ENCODE results near the gene RUNX2. TPM values are rescaled to one million over a fixed set of nuclear protein-coding genes. Genes with fewer than 3 reads are reported as not detected.

Gene RUNX2
- total RNA-seq, 4 donors from 2014 or later, result 1.00 to 8.1 (median 3.6) TPM

GRCh38 chr6:45415788-45416518 lies 87.8 kb downstream of the RUNX2 start:
- no peaks in the 10 kb centered on the region for H3K36me3 ChIP-seq
- no peak for DNase-seq
- no peak overlapping the region for H3K4me3 ChIP-seq
- no peak for TF ChIP-seq POLR2AphosphoS5 (IDR thresholded peaks at IDR 0.05)
- WGBS, 2 donors (ENCODE audit: low coverage in 1 of 2), result 36 to 50% methylated on average over 3 of the region's 3 CpGs
- H3K9me3 ChIP-seq, result no peaks in the 10 kb centered on the region
- intact Hi-C loops (cut with DNase I; ENCODE audit: low total_unique reads) (no loop called here), in situ Hi-C loops (cut with MboI; ENCODE audit: low pct_ligation_motif_present in 1 of 4, low pct_unique_long_range_greater_than_20kb in 1 of 4, low sequenced_read_pairs in 3 of 4) (loop anchor here in 3 of 4 donors (10.0 to 25.0 kb wide), 3 partner anchors 299 to 761 kb away; no protein-coding TSS in a partner anchor)
- no peak overlapping the region for H3K27ac ChIP-seq
- H3K4me1 ChIP-seq, result peaks cover 0 to 19% (median 15%) of the 10 kb centered on the region in 4 donors
- H3K27me3 ChIP-seq, result peaks cover 62% of the 10 kb centered on the region

- Histone ChIP-seq H3K9me3 (no peaks in the 10 kb centered on the region), H3K4me3 (no peak overlapping the region), H3K27me3 (peaks cover 70% of the 10 kb centered on the region), H3K27ac (no peak overlapping the region), H3K4me1 (peaks cover 0 to 26% (median 21%) of the 10 kb centered on the region in 4 donors), H3K36me3 (no peaks in the 10 kb centered on the region)
- DNase-seq, result no peak
- 56 to 73% methylated on average over 1 to 2 of the region's 2 CpGs for WGBS, 2 donors (ENCODE audit: low coverage in 1 of 2)
- in situ Hi-C loops (cut with MboI; ENCODE audit: low pct_ligation_motif_present in 1 of 4, low pct_unique_long_range_greater_than_20kb in 1 of 4, low sequenced_read_pairs in 3 of 4) (loop anchor here in 3 of 4 donors (10.0 to 25.0 kb wide), 3 partner anchors 298 to 762 kb away; no protein-coding TSS in a partner anchor), intact Hi-C loops (cut with DNase I; ENCODE audit: low total_unique reads) (no loop called here)
- TF ChIP-seq EP300 (IDR thresholded peaks at IDR 0.05; ENCODE audit: low read depth) (no peak), POLR2A (IDR thresholded peaks at IDR 0.05) (no peak), POLR2AphosphoS5 (IDR thresholded peaks at IDR 0.05) (no peak), CTCF (IDR thresholded peaks at IDR 0.05) (no peak)
Measured at GRCh38 chr6:45416700-45417099, 88.6 kb downstream of the RUNX2 start.

- intact Hi-C loops (cut with DNase I; ENCODE audit: low total_unique reads), result no loop called here
- Histone ChIP-seq H3K4me3 (no peak overlapping the region), H3K27me3 (peaks cover 75% of the 10 kb centered on the region), H3K27ac (no peak overlapping the region), H3K4me1 (peaks cover 0 to 30% (median 23%) of the 10 kb centered on the region in 4 donors), H3K9me3 (no peaks in the 10 kb centered on the region), H3K36me3 (no peaks in the 10 kb centered on the region)
- in situ Hi-C loops (cut with MboI; ENCODE audit: low pct_ligation_motif_present in 1 of 4, low pct_unique_long_range_greater_than_20kb in 1 of 4, low sequenced_read_pairs in 3 of 4), result loop anchor here in 3 of 4 donors (10.0 to 25.0 kb wide), 3 partner anchors 297 to 763 kb away; no protein-coding TSS in a partner anchor
- WGBS, 2 donors (ENCODE audit: low coverage in 1 of 2), result 83 to 89% methylated on average over 2 of the region's 2 CpGs
- no peak for DNase-seq
- no peak for TF ChIP-seq POLR2AphosphoS5 (IDR thresholded peaks at IDR 0.05)
- TF ChIP-seq POLR2A (IDR thresholded peaks at IDR 0.05), result no peak
- no peak for TF ChIP-seq CTCF (IDR thresholded peaks at IDR 0.05)
- TF ChIP-seq EP300 (IDR thresholded peaks at IDR 0.05; ENCODE audit: low read depth), result no peak
Measured at GRCh38 chr6:45417436-45417835, 89.3 kb downstream of the RUNX2 start.

- intact Hi-C loops (cut with DNase I; ENCODE audit: low total_unique reads), result loop anchor here (5.0 kb wide), 2 partner anchors 42 to 293 kb away; partner anchors contain the start of gene SUPT3H
Measured at GRCh38 chr6:45419571-45420082, 91.5 kb downstream of the RUNX2 start.

More at GRCh38 chr6:45419571-45420082, 91.5 kb downstream of the RUNX2 start:
- Histone ChIP-seq H3K36me3 (no peaks in the 10 kb centered on the region), H3K4me1 (peaks cover 0 to 44% (median 32%) of the 10 kb centered on the region in 4 donors), H3K4me3 (peak overlapping the region in 3 of 4 donors; percentile 5 to 64 (median 46)), H3K27ac (peak overlapping the region; percentile 77 to 85 (median 82)), H3K9me3 (no peaks in the 10 kb centered on the region), H3K27me3 (peaks cover 97% of the 10 kb centered on the region)
- WGBS, 2 donors (ENCODE audit: low coverage in 1 of 2), result 6 to 7% methylated on average over 3 to 38 of the region's 38 CpGs
- peak; percentile 72 for DNase-seq
- TF ChIP-seq POLR2A (IDR thresholded peaks at IDR 0.05) (peak; percentile 16), EP300 (IDR thresholded peaks at IDR 0.05; ENCODE audit: low read depth) (no peak), CTCF (IDR thresholded peaks at IDR 0.05) (peak; percentile 16 to 38 (median 30)), POLR2AphosphoS5 (IDR thresholded peaks at IDR 0.05) (no peak)
- in situ Hi-C loops (cut with MboI; ENCODE audit: low pct_ligation_motif_present in 1 of 4, low pct_unique_long_range_greater_than_20kb in 1 of 4, low sequenced_read_pairs in 3 of 4), result loop anchor here in 3 of 4 donors (10.0 to 25.0 kb wide), 3 partner anchors 295 to 765 kb away; no protein-coding TSS in a partner anchor
